Central memory CD8-positive, alpha-beta T cell (primary cell): Measurements from ENCODE around the gene USH2A.

ENCODE experiments used
- ATAC-seq: fragments of 150-1000 bp; cut with Tn5 transposase; replicated peaks from 2 replicates; pipeline ENCODE4 v1.10.0; 2022; ENCODE audit warnings: mild to moderate bottlenecking, moderate FRiP score, moderate number of reproducible peaks; ENCODE audit not compliant: poor library complexity, severe bottlenecking; ENCODE audit errors: extremely low read depth
- DNase-seq, 2 donors: peaks; one replicate each; pipeline ENCODE4 v3.0.0; 2021; ENCODE audit warnings: low spot score in 2 of 2
- H3K27ac Mint-ChIP-seq: one replicate; pipeline ENCODE4 v1.8.0; 2022; ENCODE audit warnings: low read depth, mild to moderate bottlenecking, moderate library complexity, mixed read lengths
- H3K27me3 Mint-ChIP-seq: one replicate; pipeline ENCODE4 v1.8.0; 2022; ENCODE audit warnings: mixed read lengths
- H3K36me3 Mint-ChIP-seq: one replicate; pipeline ENCODE4 v1.8.0; 2022; ENCODE audit warnings: mild to moderate bottlenecking, moderate library complexity, mixed read lengths; ENCODE audit not compliant: insufficient read depth
- H3K4me1 Mint-ChIP-seq: one replicate; pipeline ENCODE4 v1.8.0; 2022; ENCODE audit warnings: mixed read lengths
- H3K4me3 Mint-ChIP-seq: one replicate; pipeline ENCODE4 v1.8.0; 2022; ENCODE audit warnings: mild to moderate bottlenecking, moderate library complexity, mixed read lengths
- H3K9me3 Mint-ChIP-seq: one replicate; pipeline ENCODE4 v1.8.0; 2022; ENCODE audit warnings: mixed read lengths

Gene USH2A

GRCh38 chr1:216437603-216438002 is 14.4 kb upstream of the USH2A start:
- Mint-ChIP-seq H3K27ac (no peak overlapping the region), H3K9me3 (no peaks in the 10 kb centered on the region), H3K27me3 (no peaks in the 10 kb centered on the region), H3K4me1 (no peaks in the 10 kb centered on the region), H3K36me3 (no peaks in the 10 kb centered on the region), H3K4me3 (no peak overlapping the region)
- no peak for ATAC-seq
- DNase-seq: no peak

- ATAC-seq (no peak), DNase-seq (no peak)
- peaks cover 2% of the 10 kb centered on the region for H3K36me3 Mint-ChIP-seq
- peaks cover 17% of the 10 kb centered on the region for H3K9me3 Mint-ChIP-seq
- no peaks in the 10 kb centered on the region for H3K4me1 Mint-ChIP-seq
- no peaks in the 10 kb centered on the region for H3K27me3 Mint-ChIP-seq
- H3K4me3 Mint-ChIP-seq: no peak overlapping the region
- no peak overlapping the region for H3K27ac Mint-ChIP-seq
These were observed 11.0 kb upstream of the USH2A start for GRCh38 chr1:216434232-216434631.

- Mint-ChIP-seq H3K27ac (no peak overlapping the region), H3K27me3 (no peaks in the 10 kb centered on the region)
- DNase-seq: no peak
These were observed 9.9 kb upstream of the USH2A start for GRCh38 chr1:216433175-216433574.

GRCh38 chr1:216430744-216431143 is 7.5 kb upstream of the USH2A start:
- H3K27me3 Mint-ChIP-seq: no peaks in the 10 kb centered on the region
- H3K9me3 Mint-ChIP-seq: peaks cover 17% of the 10 kb centered on the region
- H3K27ac Mint-ChIP-seq: no peak overlapping the region
- H3K36me3 Mint-ChIP-seq: peaks cover 2% of the 10 kb centered on the region
- ATAC-seq: no peak
- H3K4me1 Mint-ChIP-seq: no peaks in the 10 kb centered on the region
- no peak overlapping the region for H3K4me3 Mint-ChIP-seq
- DNase-seq: no peak

More at GRCh38 chr1:216433175-216433574, 9.9 kb upstream of the USH2A start:
- ATAC-seq: no peak
- Mint-ChIP-seq H3K4me3 (no peak overlapping the region), H3K36me3 (peaks cover 2% of the 10 kb centered on the region), H3K9me3 (peaks cover 17% of the 10 kb centered on the region), H3K4me1 (no peaks in the 10 kb centered on the region)

- H3K27ac Mint-ChIP-seq: no peak overlapping the region
- peaks cover 2% of the 10 kb centered on the region for H3K36me3 Mint-ChIP-seq
- no peaks in the 10 kb centered on the region for H3K27me3 Mint-ChIP-seq
- ATAC-seq: no peak
- DNase-seq: no peak
- no peak overlapping the region for H3K4me3 Mint-ChIP-seq
- no peaks in the 10 kb centered on the region for H3K4me1 Mint-ChIP-seq
- H3K9me3 Mint-ChIP-seq: peaks cover 12% of the 10 kb centered on the region
These were observed 2.3 kb upstream of the USH2A start for GRCh38 chr1:216425577-216425976.

- Mint-ChIP-seq H3K36me3 (no peaks in the 10 kb centered on the region), H3K27me3 (no peaks in the 10 kb centered on the region), H3K27ac (no peak overlapping the region), H3K9me3 (peaks cover 6% of the 10 kb centered on the region), H3K4me3 (no peak overlapping the region), H3K4me1 (no peaks in the 10 kb centered on the region)
- ATAC-seq: no peak
- DNase-seq: no peak
These were observed 2.5 kb downstream of the USH2A start for GRCh38 chr1:216420746-216421145.

- H3K27me3 Mint-ChIP-seq: no peaks in the 10 kb centered on the region
- no peaks in the 10 kb centered on the region for H3K4me1 Mint-ChIP-seq
- no peak overlapping the region for H3K27ac Mint-ChIP-seq
- no peak overlapping the region for H3K4me3 Mint-ChIP-seq
- H3K36me3 Mint-ChIP-seq: no peaks in the 10 kb centered on the region
- DNase-seq (no peak), ATAC-seq (no peak)
- peaks cover 6% of the 10 kb centered on the region for H3K9me3 Mint-ChIP-seq
These were observed 3.0 kb downstream of the USH2A start for GRCh38 chr1:216420263-216420662.

- no peaks in the 10 kb centered on the region for H3K36me3 Mint-ChIP-seq
These were observed 6.8 kb downstream of the USH2A start for GRCh38 chr1:216416488-216416887.

GRCh38 chr1:216410026-216410425 is 13.2 kb downstream of the USH2A start:
- Mint-ChIP-seq H3K9me3 (peaks cover 22% of the 10 kb centered on the region), H3K27me3 (no peaks in the 10 kb centered on the region), H3K27ac (no peak overlapping the region), H3K4me1 (no peaks in the 10 kb centered on the region), H3K4me3 (no peak overlapping the region), H3K36me3 (no peaks in the 10 kb centered on the region)
- no peak for DNase-seq
- no peak for ATAC-seq

More at GRCh38 chr1:216416488-216416887, 6.8 kb downstream of the USH2A start:
- ATAC-seq (no peak), DNase-seq (no peak)
- no peaks in the 10 kb centered on the region for H3K4me1 Mint-ChIP-seq
- H3K4me3 Mint-ChIP-seq: no peak overlapping the region
- no peaks in the 10 kb centered on the region for H3K9me3 Mint-ChIP-seq
- no peak overlapping the region for H3K27ac Mint-ChIP-seq
- no peaks in the 10 kb centered on the region for H3K27me3 Mint-ChIP-seq

GRCh38 chr1:216390956-216391355 is 32.3 kb downstream of the USH2A start:
- no peaks in the 10 kb centered on the region for H3K36me3 Mint-ChIP-seq

GRCh38 chr1:216389774-216390173 is 33.5 kb downstream of the USH2A start:
- Mint-ChIP-seq H3K27me3 (no peaks in the 10 kb centered on the region), H3K4me1 (no peaks in the 10 kb centered on the region), H3K27ac (no peak overlapping the region), H3K36me3 (no peaks in the 10 kb centered on the region), H3K9me3 (peaks cover 7% of the 10 kb centered on the region), H3K4me3 (no peak overlapping the region)
- DNase-seq (no peak), ATAC-seq (no peak)

More at GRCh38 chr1:216390956-216391355, 32.3 kb downstream of the USH2A start:
- Mint-ChIP-seq H3K4me1 (no peaks in the 10 kb centered on the region), H3K27me3 (no peaks in the 10 kb centered on the region), H3K27ac (no peak overlapping the region), H3K4me3 (no peak overlapping the region), H3K9me3 (peaks cover 11% of the 10 kb centered on the region)
- DNase-seq (no peak), ATAC-seq (no peak)

GRCh38 chr1:216388558-216388957 is 34.7 kb downstream of the USH2A start:
- H3K36me3 Mint-ChIP-seq: no peaks in the 10 kb centered on the region
- DNase-seq: no peak
- no peaks in the 10 kb centered on the region for H3K4me1 Mint-ChIP-seq
- H3K9me3 Mint-ChIP-seq: peaks cover under 1% of the 10 kb centered on the region
- no peak overlapping the region for H3K27ac Mint-ChIP-seq
- ATAC-seq: no peak
- no peak overlapping the region for H3K4me3 Mint-ChIP-seq
- no peaks in the 10 kb centered on the region for H3K27me3 Mint-ChIP-seq

GRCh38 chr1:216387782-216388181 is 35.5 kb downstream of the USH2A start:
- no peaks in the 10 kb centered on the region for H3K27me3 Mint-ChIP-seq
- no peak overlapping the region for H3K27ac Mint-ChIP-seq
- H3K4me3 Mint-ChIP-seq: no peak overlapping the region
- H3K36me3 Mint-ChIP-seq: no peaks in the 10 kb centered on the region
- no peak for DNase-seq
- H3K4me1 Mint-ChIP-seq: no peaks in the 10 kb centered on the region
- no peak for ATAC-seq
- H3K9me3 Mint-ChIP-seq: no peaks in the 10 kb centered on the region

- Mint-ChIP-seq H3K9me3 (peaks cover 22% of the 10 kb centered on the region), H3K4me3 (no peak overlapping the region), H3K4me1 (no peaks in the 10 kb centered on the region), H3K27ac (no peak overlapping the region), H3K36me3 (no peaks in the 10 kb centered on the region), H3K27me3 (no peaks in the 10 kb centered on the region)
- DNase-seq: no peak
- no peak for ATAC-seq
These were observed 43.8 kb downstream of the USH2A start for GRCh38 chr1:216379441-216379840.
